Fibroblast of mammary gland (primary cell): ENCODE results near the gene TK1.

Source experiments
- DNase-seq: peaks from one replicate; pipeline ENCODE4 v3.0.0-alpha.2; 2010; ENCODE audit warnings: low read depth
- H3K4me3 ChIP-seq: 2 replicates; pipeline ENCODE4 v1.5.1; 2011; ENCODE audit warnings: low read depth, mild to moderate bottlenecking, low read length, moderate library complexity; ENCODE audit not compliant: control insufficient read depth
- CTCF ChIP-seq: conservative IDR thresholded peaks from 2 replicates; pipeline ENCODE4 v1.5.1; 2011; ENCODE audit warnings: low read depth, low read length, inconsistent platforms; ENCODE audit not compliant: control insufficient read depth, insufficient read depth

The TK1 gene

GRCh38 chr17:78170692-78171590, 15.9 kb downstream of the TK1 start:
- no peak for DNase-seq
- H3K4me3 ChIP-seq, result no peak overlapping the region
- no peak for TF ChIP-seq CTCF

- no peak for TF ChIP-seq CTCF
- H3K4me3 ChIP-seq, result peak overlapping the region; percentile 28
- no peak for DNase-seq
These were observed 17.7 kb downstream of the TK1 start for GRCh38 chr17:78168903-78169793.

- DNase-seq, result no peak
- H3K4me3 ChIP-seq, result peak within 1 kb of the TSS; percentile 28
- TF ChIP-seq CTCF, result no peak
These were observed 18.5 kb downstream of the TK1 start, which contains the start of gene SYNGR2 for GRCh38 chr17:78168242-78168902. SYNGR2 (plus strand) TSS chr17:78168581; CDS start chr17:78168617, 36 bp downstream.

GRCh38 chr17:78166416-78166815, 20.4 kb downstream of the TK1 start:
- no peak overlapping the region for H3K4me3 ChIP-seq
- no peak for DNase-seq
- no peak for TF ChIP-seq CTCF

GRCh38 chr17:78164748-78165607, 21.9 kb downstream of the TK1 start:
- no peak for TF ChIP-seq CTCF
- H3K4me3 ChIP-seq, result no peak overlapping the region
- DNase-seq, result no peak
